K562 (cell line): ENCODE data around the gene RARG. TPM values are rescaled to one million over a fixed set of nuclear protein-coding genes. Genes with fewer than 3 reads are reported as not detected.

ENCODE experiments used
- ATF3 ChIP-seq, 2 experiments: fragments of 450-650 bp in 1 of 2; sonication (generic) in 1 of 2; formaldehyde crosslinking in 1 of 2; IDR thresholded peaks in 1 of 2; conservative IDR thresholded peaks in 1 of 2; 2 replicates each; pipeline versions ENCODE4 v1.6.1 to v1.8.1; 2016 to 2023; ENCODE audit warnings: mild to moderate bottlenecking in 2 of 2, moderate library complexity in 2 of 2, inconsistent platforms in 1 of 2, missing genetic modification reagents in 1 of 2
- CEBPB ChIP-seq: fragments of 450-650 bp; IDR thresholded peaks from 2 replicates; pipeline ENCODE4 v1.6.1; 2016; ENCODE audit warnings: missing genetic modification characterization, missing compliant biosample characterization
- CTCF ChIP-seq, 3 experiments: IDR thresholded peaks in 2 of 3; conservative IDR thresholded peaks in 1 of 3; 2 replicates each; pipeline ENCODE4 v1.5.1; 2011 to 2012; ENCODE audit warnings: low read length in 3 of 3, mild to moderate bottlenecking in 3 of 3, control low read depth in 2 of 3, improper control_type of control experiment in 1 of 3, inconsistent platforms in 1 of 3, low read depth in 1 of 3, mixed read lengths in 1 of 3, moderate library complexity in 1 of 3; ENCODE audit not compliant: insufficient read depth in 2 of 3
- PBX2 ChIP-seq, 2 experiments: IDR thresholded peaks in 1 of 2; conservative IDR thresholded peaks in 1 of 2; 2 replicates each; pipeline ENCODE4 v1.6.1; 2016; ENCODE audit warnings: low read depth in 2 of 2, mild to moderate bottlenecking in 1 of 2, missing compliant biosample characterization in 1 of 2, missing genetic modification characterization in 1 of 2, moderate library complexity in 1 of 2
- POLR2AphosphoS5 ChIP-seq: IDR thresholded peaks from 2 replicates; pipeline ENCODE4 v1.6.1; 2011; ENCODE audit warnings: mild to moderate bottlenecking, low read depth, low read length, moderate library complexity; ENCODE audit not compliant: control insufficient read depth, insufficient read depth
- polyA plus RNA-seq, 8 experiments: library from polyadenylated mRNA; depleted of rRNA in 4 of 8; stranded (reverse) in 5 of 8; unstranded in 3 of 8; fragments of >200 nt; fragmentation: Nextera tagmentation in 2 of 8; fragmentation: Illumina TruSeq in 1 of 8; extraction: Ambion mirVana in 2 of 8; extraction: Trizol in 1 of 8; gene quantifications; 2 replicates each; pipeline versions ENCODE4 v1.2.1 to v1.2.3, GENCODE V29; 2011 to 2014; ENCODE audit warnings: inconsistent platforms in 1 of 8, missing spikeins in 1 of 8
- total RNA-seq, 7 experiments: library from RNA; depleted of rRNA in 6 of 7; stranded (reverse); fragments of >200 nt in 6 of 7; fragmentation: Illumina TruSeq in 2 of 7; extraction: Trizol in 2 of 7; gene quantifications; 2 replicates each; pipeline versions ENCODE4 v1.2.1 to v1.2.3, GENCODE V29; 2011 to 2021; ENCODE audit warnings: low replicate concordance in 1 of 7

RARG gene
- total and polyA plus RNA-seq, 9 of the 15 experiments (the other 6 are each of a cell fraction or from before 2014, with no cell fraction given): 0.18 to 7.6 (median 3.8) TPM

- TF ChIP-seq ATF3 (IDR thresholded peaks at IDR 0.05): peak; percentile 31; the same call in 1 of the 2 replicates
- no peak for TF ChIP-seq ATF3 (CRISPR knock-in tag; conservative IDR thresholded peaks at IDR 0.05)
- TF ChIP-seq POLR2AphosphoS5: no peak
- TF ChIP-seq CEBPB (tag): peak; percentile 99
- no peak for TF ChIP-seq PBX2 (CRISPR knock-in tag; IDR thresholded peaks at IDR 0.05; ENCODE audit: low read depth)
- no peak for TF ChIP-seq PBX2 (tag; conservative IDR thresholded peaks at IDR 0.05; ENCODE audit: low read depth)
- peak; percentile 51 to 64 (median 58) for TF ChIP-seq CTCF (IDR thresholded peaks at IDR 0.05 in 2 of 3, conservative IDR thresholded peaks at IDR 0.05 in 1 of 3; ENCODE audit: insufficient read depth in 2 of 3, low read depth in 1 of 3, low read length in 3 of 3)
These were observed 57.0 kb downstream of the RARG start (continued) for GRCh38 chr12:53174881-53175491.
